HG03025 (cell line): ENCODE data around the gene TESK2.

Experiments
- ATAC-seq: cut with Tn5 transposase; IDR thresholded peaks from one replicate; pipeline ENCODE4 v1.9.1; 2021; ENCODE audit warnings: mild to moderate bottlenecking, moderate library complexity; ENCODE audit not compliant: unreplicated experiment, low FRiP score

TESK2 gene

DNA sequence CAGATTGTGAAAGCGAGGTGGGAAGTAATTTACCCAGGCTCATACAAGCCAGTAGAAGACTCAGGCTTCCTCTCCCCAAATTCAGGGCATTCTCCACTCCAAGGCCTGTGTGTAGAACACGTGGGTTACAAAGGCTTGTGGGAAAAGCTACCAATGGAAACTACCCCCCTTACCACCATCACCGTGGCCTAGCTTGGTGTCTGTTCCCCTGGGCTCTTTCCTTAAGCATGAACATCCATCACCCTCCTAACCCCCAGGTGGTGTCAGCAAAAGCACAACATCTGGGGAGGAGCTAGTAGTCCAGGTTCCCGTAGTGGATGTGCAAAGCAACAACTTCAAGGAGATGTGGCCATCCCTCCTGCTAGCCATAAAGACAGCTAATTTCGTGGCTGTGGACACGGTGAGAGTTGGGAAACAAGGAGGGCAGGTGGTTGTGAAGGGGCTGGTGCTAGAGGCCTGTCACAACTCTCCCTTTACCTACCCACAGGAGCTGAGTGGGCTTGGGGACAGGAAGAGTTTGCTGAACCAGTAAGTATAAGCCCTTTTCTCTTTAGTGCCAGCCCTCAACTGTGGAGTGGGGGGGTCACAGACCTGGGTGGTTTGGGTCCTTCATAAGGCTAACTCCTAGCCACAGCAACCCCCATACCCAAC is 150.0 kb downstream of the TESK2 start:
- ATAC-seq, result no peak

DNA sequence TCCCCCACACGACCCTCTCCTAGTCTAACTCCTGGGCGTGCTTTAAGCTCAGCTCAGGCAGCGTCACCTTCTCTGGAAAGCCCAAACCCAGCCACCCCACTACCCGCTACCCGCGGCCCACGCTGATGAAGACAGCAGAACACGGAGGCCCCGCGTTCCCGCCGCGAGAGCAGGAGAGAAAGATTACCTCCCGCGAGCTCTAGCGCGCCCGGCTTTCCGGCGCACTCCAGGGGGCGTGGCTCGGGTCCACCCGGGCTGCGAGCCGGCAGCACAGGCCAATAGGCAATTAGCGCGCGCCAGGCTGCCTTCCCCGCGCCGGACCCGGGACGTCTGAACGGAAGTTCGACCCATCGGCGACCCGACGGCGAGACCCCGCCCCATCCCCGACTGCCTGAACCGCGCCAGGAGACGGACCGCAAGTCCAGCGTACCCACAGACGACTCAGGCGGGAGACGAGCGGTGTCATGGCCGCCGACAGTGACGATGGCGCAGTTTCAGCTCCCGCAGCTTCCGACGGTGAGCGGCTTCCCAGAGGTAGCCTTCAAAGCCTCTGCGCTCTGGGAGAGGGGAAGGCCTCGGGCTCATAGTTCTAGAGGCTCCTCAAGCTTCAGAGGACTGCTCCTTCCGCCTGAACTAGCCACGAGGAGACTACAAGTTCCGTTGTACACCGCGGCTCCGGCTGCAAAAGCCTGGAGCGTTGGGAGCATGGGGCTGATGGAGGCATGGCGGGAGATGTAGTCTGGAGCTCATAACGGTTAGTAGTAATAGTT is 151.0 kb downstream of the TESK2 start, which contains the start of the genes MUTYH and TOE1:
TSS of gene MUTYH (minus strand) at position 652 of the 770 bp plus-strand sequence. CDS start 5,935 bp downstream, outside the sequence.
TSS of gene TOE1 (plus strand) at position 382 of the 770 bp plus-strand sequence. CDS start at position 465, 83 bp downstream.
- peak; percentile 78 for ATAC-seq

DNA sequence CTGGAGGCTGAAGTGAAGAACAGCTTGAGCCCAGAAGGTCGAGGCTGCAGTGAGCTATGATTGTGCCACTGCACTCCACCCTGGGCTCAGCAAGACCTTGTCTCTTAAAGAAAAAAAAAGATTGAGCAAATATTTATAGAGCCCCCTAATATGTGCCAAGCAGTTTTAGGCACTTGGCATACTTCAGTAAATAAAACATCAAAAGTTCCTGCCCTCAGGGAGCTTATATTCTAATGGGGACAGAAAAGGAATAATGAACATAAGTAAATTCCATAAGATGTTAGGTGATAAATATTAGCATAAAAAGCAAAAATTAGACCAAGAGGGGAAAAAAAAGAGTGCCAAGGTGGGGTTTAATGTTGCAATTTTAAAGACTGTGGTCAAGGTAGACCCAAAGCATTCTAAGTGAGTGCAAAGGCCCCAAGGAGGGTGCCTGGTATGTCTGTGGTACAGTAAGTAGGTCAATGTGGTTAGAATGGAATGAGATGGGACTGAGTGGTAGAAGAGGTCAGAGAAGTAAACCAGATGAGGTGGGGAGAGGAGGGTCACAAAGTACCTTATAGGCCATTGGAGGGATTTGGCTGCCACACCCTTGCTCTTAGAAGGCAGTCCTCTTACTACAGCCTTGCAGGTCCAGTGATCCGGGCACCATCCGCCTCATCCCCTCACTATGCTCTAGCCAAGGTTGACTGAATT is 153.2 kb downstream of the TESK2 start:
- ATAC-seq, result no peak

- ATAC-seq, result no peak
Observed at GRCh38 chr1:45335855-45336324, 155.1 kb downstream of the TESK2 start.

DNA sequence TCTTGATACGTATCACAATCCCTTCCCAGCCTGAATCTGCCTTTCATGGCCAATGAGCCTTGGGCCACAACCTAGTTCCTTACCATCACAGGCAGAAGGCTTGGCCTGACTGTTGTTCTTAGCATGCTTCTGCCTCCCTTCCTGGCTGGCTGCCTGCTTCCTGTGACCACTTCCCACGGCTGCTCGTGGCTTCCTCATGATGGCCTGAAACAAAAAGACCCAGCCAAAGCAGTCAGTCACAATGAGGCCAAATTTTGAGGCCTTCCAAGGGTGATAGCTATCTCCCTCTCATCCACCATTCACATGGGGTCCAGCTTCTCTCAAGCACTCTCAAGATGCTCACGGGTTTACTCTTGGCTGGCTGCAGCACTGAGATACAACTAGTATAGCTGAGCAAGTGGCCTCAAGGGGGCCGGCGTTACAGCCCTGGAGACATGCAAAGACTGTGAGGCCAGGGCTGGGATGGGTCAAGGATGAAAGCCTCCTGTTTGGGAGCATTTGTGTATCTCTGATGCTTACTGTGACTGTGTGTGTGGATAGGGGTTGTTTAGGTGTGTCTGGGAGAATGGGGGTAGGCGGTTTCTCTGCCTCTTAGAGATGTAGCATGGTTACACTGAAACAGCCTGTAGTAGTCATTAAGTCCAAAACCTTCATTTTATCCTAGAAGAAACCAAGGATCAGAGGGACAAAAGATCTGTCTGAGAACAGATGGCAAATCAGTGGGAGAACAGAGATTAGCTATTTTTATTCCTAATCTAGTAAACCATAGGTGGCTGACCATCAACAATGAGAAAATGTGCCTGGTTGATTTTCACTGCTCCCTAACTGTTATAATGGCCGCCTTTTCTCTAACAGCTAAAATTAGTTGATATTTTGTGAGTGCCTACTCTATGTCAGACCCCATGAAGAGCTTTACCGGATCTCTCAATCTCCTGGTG is 156.4 kb downstream of the TESK2 start:
- ATAC-seq, result no peak

- ATAC-seq, result no peak
Observed at GRCh38 chr1:45332346-45332720, 158.6 kb downstream of the TESK2 start.

- ATAC-seq, result no peak
Observed at GRCh38 chr1:45331436-45332345, 159.3 kb downstream of the TESK2 start.

GRCh38 chr1:45329445-45329844 is 161.5 kb downstream of the TESK2 start:
- ATAC-seq, result no peak

GRCh38 chr1:45328680-45329079 is 162.3 kb downstream of the TESK2 start:
- ATAC-seq, result no peak

- no peak for ATAC-seq
Observed at GRCh38 chr1:45327644-45328515, 163.1 kb downstream of the TESK2 start.

- no peak for ATAC-seq
Observed at GRCh38 chr1:45326627-45327623, 164.0 kb downstream of the TESK2 start, which contains the start of gene HPDL. Gene HPDL, plus strand, starts transcription at chr1:45326895. Its CDS starts 254 bp downstream, at chr1:45327149.

DNA sequence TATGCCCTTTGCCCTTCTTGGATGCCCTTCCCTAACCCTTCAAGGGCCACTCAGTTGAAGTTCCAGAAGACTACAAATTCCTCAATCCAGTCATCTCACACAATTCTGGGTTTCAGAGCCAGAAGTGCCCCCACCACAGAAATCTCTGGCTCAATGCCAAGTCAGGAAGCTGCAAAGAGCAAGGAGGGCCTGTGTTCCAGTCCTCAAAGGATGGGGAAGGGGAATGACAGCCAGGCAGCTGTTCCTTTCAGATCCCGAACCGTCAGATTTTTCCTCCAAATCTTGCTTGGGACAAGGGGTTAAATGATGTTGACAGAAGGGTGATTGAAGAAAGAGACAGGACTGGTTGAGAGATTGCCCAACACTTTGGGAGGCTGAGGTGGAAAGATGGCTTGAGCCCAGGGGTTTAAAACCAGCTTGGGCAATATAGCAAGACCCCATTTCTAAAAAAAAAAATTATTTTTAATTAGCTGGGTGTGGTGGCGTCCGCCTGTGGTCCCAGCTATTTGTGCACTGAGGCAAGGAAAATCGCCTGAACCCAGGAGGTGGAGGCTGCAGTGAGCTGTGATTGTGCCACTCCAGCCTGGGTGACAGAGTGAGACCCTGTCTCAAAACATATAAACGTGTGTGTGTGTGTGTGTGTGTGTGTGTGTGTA is 165.0 kb downstream of the TESK2 start:
- ATAC-seq, result no peak

DNA sequence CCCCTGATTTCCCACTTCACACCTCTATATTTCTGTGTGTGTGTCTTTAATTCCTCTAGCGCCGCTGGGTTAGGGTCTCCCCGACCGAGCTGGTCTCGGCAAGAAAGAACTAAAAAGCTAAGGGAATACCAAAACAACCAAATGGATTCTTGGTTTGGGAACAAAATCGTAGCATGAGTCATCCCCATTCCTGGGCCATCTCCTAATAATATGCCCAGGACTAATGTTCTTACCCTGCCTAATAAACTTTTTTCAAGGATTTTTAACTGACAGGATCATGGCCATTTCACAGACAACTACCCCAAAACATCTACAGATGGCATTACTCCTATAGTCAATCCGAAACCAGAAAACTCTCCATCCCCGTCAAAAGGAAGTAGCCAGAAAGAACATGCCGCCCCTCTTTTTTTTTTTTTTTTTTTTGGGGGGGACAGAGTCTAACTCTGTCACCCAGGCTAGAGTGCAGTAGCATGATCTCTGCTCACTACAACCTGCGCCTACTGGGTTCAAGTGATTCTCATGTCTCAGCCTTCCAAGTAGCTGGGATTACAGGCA is 168.4 kb downstream of the TESK2 start:
- ATAC-seq, result no peak

DNA sequence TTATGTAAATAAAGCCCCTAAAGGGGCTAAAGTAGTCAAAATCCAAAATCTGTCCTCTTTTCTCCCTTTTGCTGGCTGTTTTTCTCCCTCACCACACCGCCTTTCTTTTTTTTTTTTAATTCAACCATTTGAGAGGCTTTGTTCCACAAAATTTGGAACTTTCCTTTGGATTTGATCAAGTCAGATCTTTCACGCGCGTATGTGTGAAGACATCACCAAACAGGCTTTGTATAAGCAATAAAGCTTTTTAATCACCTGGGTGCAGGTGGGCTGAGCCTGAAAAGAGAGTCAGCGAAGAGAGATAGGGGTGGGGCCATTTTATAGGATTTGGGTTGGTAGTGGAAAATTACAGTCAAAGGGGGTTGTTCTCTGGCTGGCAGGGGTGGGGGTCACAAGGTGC is 169.5 kb downstream of the TESK2 start:
- ATAC-seq, result no peak

GRCh38 chr1:45319761-45320160 is 171.2 kb downstream of the TESK2 start:
- ATAC-seq, result no peak

DNA sequence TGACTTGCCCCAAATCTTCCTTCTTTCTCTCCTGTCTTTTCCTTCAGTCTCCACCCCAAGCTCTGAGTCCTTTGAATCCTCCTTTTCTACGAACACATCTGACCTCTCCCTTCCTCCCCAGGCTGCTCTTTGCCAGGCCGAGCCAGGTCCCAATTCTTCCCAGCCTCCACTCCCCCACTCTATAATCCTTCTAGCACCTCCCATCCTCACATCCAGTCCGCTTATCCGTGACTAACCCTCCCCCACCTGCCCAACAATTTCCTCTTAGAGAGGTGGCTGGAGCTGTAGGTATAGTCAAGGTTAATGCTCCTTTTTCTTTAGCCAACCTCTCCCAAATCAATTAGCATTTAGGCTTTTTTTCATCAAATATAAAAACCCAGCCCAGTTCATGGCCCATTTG is 173.8 kb downstream of the TESK2 start:
- no peak for ATAC-seq
